ENCODE measurements around the gene ISL1. TPM values are rescaled to one million over a fixed set of nuclear protein-coding genes. Genes with fewer than 3 reads are reported as not detected.
A peak's percentile ranks its signal among the peaks of the same experiment; 100 is the strongest.

ISL1 gene
- total RNA-seq, 2 donors from 2014 or later = 5.8 to 6.1 TPM

GRCh38 chr5:51347157-51347556 lies 36.1 kb upstream of the ISL1 start:
- Histone ChIP-seq H3K27ac (ENCODE audit: low read depth, low read length) (no peak overlapping the region), H3K4me1 (ENCODE audit: control insufficient read depth, insufficient read depth, low read length) (no peaks in the 10 kb centered on the region), H3K27me3 (ENCODE audit: control insufficient read depth, insufficient read depth, low read length, poor library complexity, severe bottlenecking) (no peaks in the 10 kb centered on the region), H3K36me3 (ENCODE audit: control insufficient read depth, insufficient read depth, low read length) (no peaks in the 10 kb centered on the region), H3K9me3 (ENCODE audit: control insufficient read depth, low read length) (peaks cover 17% of the 10 kb centered on the region), H3K4me3 (ENCODE audit: low read length) (no peak overlapping the region), H3K9ac (ENCODE audit: extremely low read depth, low read length, poor library complexity, severe bottlenecking) (no peak overlapping the region)
- Mint-ChIP-seq H3K9me3 (peaks cover 37% of the 10 kb centered on the region), H3K4me3 (no peak overlapping the region), H3K4me1 (no peaks in the 10 kb centered on the region), H3K36me3 (ENCODE audit: low read depth) (peaks cover 18% of the 10 kb centered on the region), H3K27ac (no peak overlapping the region), H3K27me3 (ENCODE audit: insufficient read depth) (peaks cover 19% of the 10 kb centered on the region)
- WGBS, 2 experiments (ENCODE audit: insufficient coverage in 1 of 2, insufficient read length in 1 of 2) = 100% methylated on average over 1 of the region's 1 CpG; no CpG with 5 or more reads in 1 of the 2 experiments
- TF ChIP-seq, protein P1, sequence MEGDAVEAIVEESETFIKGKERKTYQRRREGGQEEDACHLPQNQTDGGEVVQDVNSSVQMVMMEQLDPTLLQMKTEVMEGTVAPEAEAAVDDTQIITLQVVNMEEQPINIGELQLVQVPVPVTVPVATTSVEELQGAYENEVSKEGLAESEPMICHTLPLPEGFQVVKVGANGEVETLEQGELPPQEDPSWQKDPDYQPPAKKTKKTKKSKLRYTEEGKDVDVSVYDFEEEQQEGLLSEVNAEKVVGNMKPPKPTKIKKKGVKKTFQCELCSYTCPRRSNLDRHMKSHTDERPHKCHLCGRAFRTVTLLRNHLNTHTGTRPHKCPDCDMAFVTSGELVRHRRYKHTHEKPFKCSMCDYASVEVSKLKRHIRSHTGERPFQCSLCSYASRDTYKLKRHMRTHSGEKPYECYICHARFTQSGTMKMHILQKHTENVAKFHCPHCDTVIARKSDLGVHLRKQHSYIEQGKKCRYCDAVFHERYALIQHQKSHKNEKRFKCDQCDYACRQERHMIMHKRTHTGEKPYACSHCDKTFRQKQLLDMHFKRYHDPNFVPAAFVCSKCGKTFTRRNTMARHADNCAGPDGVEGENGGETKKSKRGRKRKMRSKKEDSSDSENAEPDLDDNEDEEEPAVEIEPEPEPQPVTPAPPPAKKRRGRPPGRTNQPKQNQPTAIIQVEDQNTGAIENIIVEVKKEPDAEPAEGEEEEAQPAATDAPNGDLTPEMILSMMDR (conservative IDR thresholded peaks at IDR 0.05) = no peak
- DNase-seq = no peak

DNA sequence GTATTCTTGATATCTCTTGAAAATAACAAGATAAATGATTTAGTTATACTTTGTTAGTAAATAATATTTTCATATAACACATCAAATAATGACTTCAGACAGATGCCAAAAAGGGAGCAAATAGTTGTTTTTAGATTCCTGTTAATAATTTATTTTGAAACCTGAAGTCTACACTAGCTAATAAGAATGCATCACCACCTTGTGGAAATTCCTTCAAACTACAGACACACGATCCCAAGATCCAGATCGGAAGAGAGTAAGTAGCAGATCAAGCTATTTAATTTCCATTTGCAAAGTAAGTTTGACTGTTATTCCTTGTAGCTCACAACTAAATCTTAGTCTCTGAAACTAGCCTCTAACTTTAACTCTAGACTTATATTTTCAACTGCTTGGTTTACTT lies 35.5 kb upstream of the ISL1 start:
- no peak overlapping the region for H3K9ac ChIP-seq (ENCODE audit: extremely low read depth, low read length, poor library complexity, severe bottlenecking)
- H3K4me1 ChIP-seq (ENCODE audit: control insufficient read depth, insufficient read depth, low read length) = no peaks in the 10 kb centered on the region
- no peak overlapping the region for H3K4me3 Mint-ChIP-seq
- H3K9me3 Mint-ChIP-seq = peaks cover 37% of the 10 kb centered on the region
- DNase-seq = no peak
- no peaks in the 10 kb centered on the region for H3K27me3 ChIP-seq (ENCODE audit: control insufficient read depth, insufficient read depth, low read length, poor library complexity, severe bottlenecking)
- no peaks in the 10 kb centered on the region for H3K4me1 Mint-ChIP-seq
- H3K36me3 Mint-ChIP-seq (ENCODE audit: low read depth) = peaks cover 18% of the 10 kb centered on the region
- peaks cover 19% of the 10 kb centered on the region for H3K27me3 Mint-ChIP-seq (ENCODE audit: insufficient read depth)
- H3K9me3 ChIP-seq (ENCODE audit: control insufficient read depth, low read length) = peaks cover 17% of the 10 kb centered on the region
- no peaks in the 10 kb centered on the region for H3K36me3 ChIP-seq (ENCODE audit: control insufficient read depth, insufficient read depth, low read length)
- H3K27ac Mint-ChIP-seq = no peak overlapping the region
- TF ChIP-seq, protein P1 (conservative IDR thresholded peaks at IDR 0.05) = peak; percentile 74
- H3K4me3 ChIP-seq (ENCODE audit: low read length) = no peak overlapping the region
- no peak overlapping the region for H3K27ac ChIP-seq (ENCODE audit: low read depth, low read length)
- 84% methylated on average over 2 of the region's 2 CpGs; no CpG with 5 or more reads in 1 of the 2 experiments for WGBS, 2 experiments (ENCODE audit: insufficient coverage in 1 of 2, insufficient read length in 1 of 2)

- Histone ChIP-seq H3K27me3 (ENCODE audit: control insufficient read depth, insufficient read depth, low read length, poor library complexity, severe bottlenecking) (peaks cover 86% of the 10 kb centered on the region), H3K4me3 (ENCODE audit: low read length) (no peak overlapping the region), H3K27ac (ENCODE audit: low read depth, low read length) (no peak overlapping the region), H3K4me1 (ENCODE audit: control insufficient read depth, insufficient read depth, low read length) (no peaks in the 10 kb centered on the region), H3K9ac (ENCODE audit: extremely low read depth, low read length, poor library complexity, severe bottlenecking) (no peak overlapping the region), H3K36me3 (ENCODE audit: control insufficient read depth, insufficient read depth, low read length) (no peaks in the 10 kb centered on the region), H3K9me3 (ENCODE audit: control insufficient read depth, low read length) (no peaks in the 10 kb centered on the region)
- TF ChIP-seq, protein P1 (conservative IDR thresholded peaks at IDR 0.05) = no peak
- Mint-ChIP-seq H3K4me1 (no peaks in the 10 kb centered on the region), H3K27me3 (ENCODE audit: insufficient read depth) (peaks cover 81% of the 10 kb centered on the region), H3K27ac (no peak overlapping the region), H3K36me3 (ENCODE audit: low read depth) (no peaks in the 10 kb centered on the region), H3K9me3 (no peaks in the 10 kb centered on the region), H3K4me3 (no peak overlapping the region)
- WGBS, 2 experiments (ENCODE audit: insufficient coverage in 1 of 2, insufficient read length in 1 of 2) = 95 to 100% methylated on average over 1 to 2 of the region's 2 CpGs
- no peak for DNase-seq
These were observed 12.2 kb upstream of the ISL1 start for GRCh38 chr5:51371052-51371451.

Data from endodermal cell (in vitro differentiated cells).